Ecto neural progenitor cell (in vitro differentiated cells): Measurements from ENCODE around the gene NPEPPS.
A peak's percentile ranks its signal among the peaks of the same experiment; 100 is the strongest.
"Not testable (repeated sequence)": the region's sequence is repeated elsewhere in the genome, so short reads cannot be mapped to it uniquely, and the experiment has no call there.

Source experiments
- DNase-seq: peaks from one replicate; pipeline ENCODE4 v3.0.0-alpha.2; 2018; ENCODE audit warnings: low spot score

Gene NPEPPS, protein sequence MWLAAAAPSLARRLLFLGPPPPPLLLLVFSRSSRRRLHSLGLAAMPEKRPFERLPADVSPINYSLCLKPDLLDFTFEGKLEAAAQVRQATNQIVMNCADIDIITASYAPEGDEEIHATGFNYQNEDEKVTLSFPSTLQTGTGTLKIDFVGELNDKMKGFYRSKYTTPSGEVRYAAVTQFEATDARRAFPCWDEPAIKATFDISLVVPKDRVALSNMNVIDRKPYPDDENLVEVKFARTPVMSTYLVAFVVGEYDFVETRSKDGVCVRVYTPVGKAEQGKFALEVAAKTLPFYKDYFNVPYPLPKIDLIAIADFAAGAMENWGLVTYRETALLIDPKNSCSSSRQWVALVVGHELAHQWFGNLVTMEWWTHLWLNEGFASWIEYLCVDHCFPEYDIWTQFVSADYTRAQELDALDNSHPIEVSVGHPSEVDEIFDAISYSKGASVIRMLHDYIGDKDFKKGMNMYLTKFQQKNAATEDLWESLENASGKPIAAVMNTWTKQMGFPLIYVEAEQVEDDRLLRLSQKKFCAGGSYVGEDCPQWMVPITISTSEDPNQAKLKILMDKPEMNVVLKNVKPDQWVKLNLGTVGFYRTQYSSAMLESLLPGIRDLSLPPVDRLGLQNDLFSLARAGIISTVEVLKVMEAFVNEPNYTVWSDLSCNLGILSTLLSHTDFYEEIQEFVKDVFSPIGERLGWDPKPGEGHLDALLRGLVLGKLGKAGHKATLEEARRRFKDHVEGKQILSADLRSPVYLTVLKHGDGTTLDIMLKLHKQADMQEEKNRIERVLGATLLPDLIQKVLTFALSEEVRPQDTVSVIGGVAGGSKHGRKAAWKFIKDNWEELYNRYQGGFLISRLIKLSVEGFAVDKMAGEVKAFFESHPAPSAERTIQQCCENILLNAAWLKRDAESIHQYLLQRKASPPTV

DNA sequence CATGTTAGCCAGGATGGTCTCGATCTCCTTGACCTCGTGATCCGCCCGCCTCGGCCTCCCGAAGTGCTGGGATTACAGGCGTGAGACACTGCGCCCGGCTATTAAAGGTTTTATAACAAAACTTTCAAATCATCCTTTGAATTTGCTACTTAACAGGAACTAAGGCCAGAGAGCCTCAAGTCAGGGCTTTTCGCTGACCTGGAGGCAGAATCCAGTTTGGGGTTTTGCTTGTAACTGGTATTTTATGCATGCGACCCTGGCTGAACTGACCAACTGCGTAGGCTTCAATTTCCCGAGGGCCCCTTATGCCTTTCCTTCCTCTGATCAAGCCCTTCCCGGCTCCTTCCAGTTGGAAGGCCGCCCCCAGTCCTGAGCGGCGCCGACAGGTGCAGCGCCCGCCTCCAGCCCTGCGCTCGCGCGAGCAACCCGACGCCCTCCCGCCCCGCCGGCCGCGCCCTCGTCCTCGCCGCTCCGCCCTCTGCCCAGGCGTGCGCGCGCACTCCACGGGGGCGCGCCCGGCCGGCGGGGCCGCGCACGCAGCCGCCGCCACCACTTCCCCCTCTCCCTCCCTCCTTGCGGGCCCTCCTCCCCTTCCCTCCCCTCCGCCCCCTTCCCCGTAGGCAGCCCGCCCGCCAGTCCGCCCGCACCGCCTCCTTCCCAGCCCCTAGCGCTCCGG, at the start of gene NPEPPS:
NPEPPS (plus strand) TSS at position 552 of the 676 bp plus-strand sequence. CDS start 193 bp downstream, outside the sequence.
- peak; percentile 95 for DNase-seq

DNA sequence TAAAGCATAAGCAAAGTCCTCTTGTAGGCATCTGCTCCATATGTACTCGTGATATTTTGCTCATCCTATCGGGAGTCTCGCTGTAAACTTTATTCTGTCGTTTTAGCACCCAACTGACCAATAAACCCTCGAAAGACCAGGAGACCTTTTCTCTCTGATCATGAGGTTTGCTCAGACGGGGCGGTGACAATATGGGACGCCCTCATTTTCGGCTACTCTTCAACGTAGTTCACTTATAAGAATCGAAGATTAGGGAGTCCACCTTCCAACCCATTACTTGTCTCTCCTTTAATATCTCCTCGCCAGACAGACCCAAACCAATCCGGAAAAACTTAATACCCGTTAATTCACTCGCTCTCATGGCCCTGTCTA, 39.1 kb upstream of the NPEPPS start:
- DNase-seq = not testable (repeated sequence)

DNA sequence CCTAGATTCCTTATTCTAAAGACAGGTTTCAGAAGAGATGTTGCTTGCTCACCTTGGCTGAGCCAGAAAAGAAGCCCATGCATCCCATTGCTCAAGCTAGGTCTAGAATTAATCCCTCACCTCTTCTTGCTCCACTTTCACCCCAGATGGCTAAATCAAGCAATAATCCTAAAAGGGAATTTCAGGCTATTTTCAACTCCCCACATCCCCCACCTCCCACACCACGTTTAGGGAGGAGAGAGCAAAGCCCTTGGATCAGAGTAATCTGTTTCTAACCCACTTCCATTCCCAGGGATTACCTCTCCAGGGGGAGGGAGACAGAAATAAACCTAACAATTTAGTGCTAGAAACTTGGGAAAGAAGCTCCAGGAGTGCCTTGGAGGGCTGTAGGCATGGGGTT, 31.8 kb upstream of the NPEPPS start:
- not testable (repeated sequence) for DNase-seq

DNA sequence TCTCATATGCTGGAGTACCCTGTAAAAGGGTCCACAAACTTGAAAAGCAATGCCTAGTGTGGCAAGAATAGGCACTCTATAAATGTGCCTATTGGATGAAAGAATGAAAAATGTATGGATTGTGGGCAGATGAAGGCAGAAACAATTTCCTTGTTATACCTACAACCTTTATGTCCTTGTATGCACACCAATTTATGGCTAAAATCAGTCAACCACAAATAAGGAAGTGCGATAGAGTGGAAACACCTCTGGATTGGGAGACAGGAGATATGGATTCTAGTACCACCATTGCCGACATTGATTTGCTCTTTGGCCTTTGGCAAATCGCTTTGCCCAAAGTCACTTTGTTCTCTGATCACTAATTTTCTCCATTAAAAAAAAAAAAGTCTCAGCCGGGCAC, 31.4 kb upstream of the NPEPPS start:
- DNase-seq = not testable (repeated sequence)

DNA sequence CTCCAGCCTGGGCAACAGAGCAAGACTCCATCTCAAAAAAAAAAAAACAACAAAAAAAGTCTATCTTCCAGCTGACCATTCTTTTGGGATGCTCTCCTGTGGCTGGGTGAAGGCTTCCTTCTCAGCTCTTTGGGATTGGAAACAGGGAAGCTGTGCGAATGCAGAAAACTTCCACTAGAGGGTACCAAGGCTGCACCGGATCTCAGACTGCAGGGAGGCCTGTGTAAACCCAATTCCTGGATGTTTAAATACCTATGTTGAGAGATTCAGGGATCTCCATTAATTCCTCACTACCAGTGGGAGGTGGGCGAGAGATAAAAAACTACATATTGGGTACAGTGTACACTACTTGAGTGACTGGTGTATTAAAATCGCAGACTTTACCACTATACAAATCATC, 30.3 kb upstream of the NPEPPS start:
- DNase-seq = not testable (repeated sequence)

DNA sequence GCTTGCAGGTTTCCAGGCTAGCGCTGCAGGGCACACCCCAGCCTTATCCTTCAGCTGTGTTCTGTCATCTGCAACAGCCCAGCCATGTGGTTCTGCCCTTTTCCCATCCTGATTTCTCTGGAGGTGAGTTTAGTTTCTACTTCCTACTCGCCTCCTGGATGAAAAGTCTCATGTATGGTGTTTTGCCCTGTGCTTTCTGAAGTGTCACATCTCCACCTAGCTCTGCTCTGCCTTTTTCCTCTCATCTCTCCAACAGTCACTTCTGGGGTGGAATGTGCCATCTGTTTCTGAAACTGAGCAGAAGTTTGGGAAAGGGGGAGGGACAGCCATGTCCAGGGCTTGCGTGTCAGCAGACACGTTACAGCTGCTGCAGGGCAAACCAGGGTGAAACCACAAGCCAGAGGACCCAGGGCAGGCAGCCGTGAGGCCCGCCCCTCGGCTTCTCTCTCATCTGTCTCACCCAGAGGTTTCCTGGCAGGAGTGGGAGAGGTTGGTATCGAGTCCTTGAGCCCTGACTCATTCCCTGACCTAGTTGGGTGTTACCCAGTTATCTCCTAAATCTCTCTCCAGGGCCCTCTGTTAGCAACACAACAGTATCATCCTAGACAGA, 28.7 kb upstream of the NPEPPS start:
- not testable (repeated sequence) for DNase-seq

DNA sequence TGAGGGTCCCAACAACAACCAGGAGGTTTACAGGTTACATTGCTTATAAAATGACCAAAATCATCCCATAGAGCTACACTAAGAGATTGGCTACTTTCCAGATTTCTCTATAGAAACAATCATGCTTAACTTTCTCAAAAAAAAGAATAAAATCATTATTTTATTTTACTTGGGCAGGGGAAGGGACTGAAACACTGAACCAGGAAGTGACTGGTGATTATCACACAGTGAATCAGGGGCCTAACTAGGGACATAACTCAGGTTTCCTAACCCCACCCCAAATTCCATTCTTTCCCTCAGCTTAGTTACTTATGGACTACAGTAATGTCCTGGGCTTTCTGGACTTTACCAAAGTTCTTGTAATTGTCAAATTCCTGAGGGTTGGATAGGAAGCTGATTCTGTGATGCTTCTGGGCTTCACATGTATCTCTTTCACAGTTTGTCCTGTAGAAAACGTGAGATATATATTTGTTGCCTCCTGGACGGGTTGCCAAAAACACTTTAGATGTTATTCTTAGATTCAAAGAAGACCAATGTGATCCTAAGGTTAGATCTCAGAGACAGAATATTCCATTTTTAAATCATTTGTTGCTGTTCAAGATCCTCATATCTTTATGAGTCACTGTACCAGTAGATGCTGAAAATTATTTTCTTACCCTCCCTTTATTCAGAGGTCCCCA, 28.0 kb upstream of the NPEPPS start:
- not testable (repeated sequence) for DNase-seq

DNA sequence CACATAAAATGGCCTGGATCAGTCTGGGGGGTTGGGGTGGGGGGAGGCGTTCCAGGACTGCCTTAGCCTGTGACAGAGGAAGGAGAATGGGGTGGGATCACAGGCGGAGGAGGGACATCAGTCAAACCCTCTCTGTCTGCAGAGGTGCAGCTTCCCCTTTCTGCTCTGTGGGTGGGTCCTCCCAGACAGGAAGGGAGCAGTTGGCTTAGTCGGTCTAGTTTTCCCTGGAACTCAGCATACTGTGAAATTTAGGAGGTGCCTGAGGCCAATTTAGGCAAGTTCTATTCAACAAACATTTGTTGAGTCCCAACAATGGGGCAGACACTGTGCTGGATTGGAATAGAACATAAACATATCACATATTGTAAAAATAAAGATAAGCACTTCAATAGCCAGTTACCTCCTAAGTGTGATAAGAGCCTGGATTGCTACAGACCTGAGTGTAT, 19.2 kb upstream of the NPEPPS start:
- DNase-seq = not testable (repeated sequence)

DNA sequence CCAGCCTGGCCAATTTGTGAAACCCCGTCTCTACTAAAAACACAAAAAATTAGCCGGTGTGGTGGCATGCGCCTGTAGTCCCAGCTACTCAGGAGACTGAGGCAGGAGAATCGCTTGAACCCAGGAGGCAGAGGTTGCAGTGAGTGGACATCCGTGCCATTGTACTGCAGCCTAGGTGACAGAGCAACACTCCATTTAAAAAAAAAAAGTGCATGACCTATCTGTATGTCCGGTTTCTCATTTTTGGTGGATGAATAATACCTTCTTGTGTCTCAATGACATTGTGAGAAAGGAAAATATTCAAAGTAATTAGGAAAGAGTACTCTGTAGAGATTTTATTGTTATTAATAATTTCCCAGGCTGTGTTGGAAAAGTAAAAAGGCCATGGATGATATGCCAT, 17.6 kb upstream of the NPEPPS start:
- DNase-seq = not testable (repeated sequence)

DNA sequence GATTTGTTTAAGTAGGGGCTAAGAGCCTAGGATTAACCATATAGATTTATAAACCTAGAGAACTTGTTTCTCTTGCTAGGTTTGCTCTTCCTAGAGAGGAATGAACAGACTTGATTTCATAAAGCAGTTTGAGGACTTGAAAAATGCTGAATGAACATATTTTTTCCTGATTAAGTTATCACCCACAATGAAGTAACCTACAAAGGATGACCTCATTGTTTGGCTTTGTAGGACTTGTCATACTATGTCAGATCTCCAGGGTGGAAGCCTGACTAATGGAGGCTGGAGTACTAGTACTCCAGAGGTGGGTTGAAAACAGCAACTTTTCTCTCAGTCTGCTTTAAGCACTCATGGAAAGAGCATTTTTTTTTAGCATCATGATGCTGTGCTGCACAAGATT, 12.0 kb upstream of the NPEPPS start:
- DNase-seq = not testable (repeated sequence)

DNA sequence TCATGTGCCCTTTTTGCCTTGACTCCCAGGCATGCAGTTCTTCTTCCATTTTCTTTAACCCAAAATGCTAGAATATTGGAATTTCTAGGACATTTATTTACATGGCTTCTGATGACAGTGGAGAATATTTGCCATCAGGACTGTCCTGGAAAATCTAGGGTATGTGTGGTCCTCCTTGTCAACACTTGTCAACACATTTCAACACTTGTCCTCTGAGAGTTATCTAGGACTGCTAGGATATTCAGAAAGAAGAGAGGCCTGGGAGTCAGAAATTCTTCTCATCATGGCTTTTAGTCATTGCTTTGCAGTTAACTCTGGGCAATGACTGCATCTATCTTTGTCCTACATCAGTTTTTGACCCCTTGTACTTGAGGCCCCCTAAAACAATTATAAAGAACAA, 11.5 kb upstream of the NPEPPS start:
- DNase-seq = not testable (repeated sequence)

DNA sequence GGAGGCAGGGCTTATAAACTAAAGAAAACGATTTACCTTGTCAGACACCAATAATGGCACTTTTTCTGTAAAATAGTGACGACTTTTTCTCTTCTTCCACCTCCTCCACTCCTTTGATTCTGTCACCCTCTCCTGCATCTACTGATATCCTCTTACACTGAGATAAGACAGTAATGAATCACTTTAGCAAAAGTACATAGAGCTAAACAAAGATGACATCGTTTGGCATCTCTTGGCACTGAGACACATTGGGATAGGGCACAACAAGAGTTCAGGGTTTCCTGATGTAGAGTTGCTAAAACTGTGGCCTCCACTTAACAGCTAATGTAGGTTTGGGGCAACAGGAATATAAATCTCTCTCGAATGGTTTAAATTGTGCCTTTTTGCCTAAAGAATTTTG, 10.6 kb upstream of the NPEPPS start:
- not testable (repeated sequence) for DNase-seq

DNA sequence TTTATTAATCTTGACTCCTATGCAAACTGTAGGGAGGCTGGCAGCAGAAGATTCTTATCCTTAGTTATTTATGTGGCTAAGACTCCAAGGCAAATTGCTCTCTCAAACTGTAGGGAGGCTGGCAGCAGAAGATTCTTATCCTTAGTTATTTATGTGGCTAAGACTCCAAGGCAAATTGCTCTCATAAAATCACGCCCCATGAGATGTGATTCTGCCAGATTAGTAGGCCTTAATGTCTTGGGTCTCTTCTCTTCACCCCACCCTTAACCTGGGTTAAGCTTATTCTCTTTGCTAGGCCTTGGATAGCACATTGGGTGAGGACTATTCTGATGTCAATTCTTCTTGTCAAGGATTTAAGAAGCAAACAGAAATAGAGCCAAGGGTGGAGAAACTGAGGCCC, 9.5 kb upstream of the NPEPPS start:
- not testable (repeated sequence) for DNase-seq

DNA sequence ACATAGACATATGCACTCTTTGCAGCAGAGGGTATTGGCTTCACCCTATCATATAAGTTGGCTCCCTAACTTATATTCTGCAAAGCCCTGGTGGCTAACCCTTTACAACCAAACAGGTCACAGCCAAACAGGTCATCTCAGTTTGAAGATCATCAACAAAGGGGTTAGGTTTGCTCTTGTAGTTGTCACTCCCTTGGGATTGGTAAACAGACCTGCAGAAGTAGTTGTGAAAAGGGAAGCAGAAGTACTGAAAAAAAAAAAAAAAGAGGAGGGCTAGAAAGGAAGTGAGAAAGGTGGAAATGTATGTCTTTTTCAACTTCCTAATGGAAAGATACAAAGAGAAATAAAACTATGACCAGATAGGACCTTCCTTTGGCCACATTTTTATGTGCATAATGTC, 8.6 kb upstream of the NPEPPS start:
- DNase-seq = not testable (repeated sequence)

DNA sequence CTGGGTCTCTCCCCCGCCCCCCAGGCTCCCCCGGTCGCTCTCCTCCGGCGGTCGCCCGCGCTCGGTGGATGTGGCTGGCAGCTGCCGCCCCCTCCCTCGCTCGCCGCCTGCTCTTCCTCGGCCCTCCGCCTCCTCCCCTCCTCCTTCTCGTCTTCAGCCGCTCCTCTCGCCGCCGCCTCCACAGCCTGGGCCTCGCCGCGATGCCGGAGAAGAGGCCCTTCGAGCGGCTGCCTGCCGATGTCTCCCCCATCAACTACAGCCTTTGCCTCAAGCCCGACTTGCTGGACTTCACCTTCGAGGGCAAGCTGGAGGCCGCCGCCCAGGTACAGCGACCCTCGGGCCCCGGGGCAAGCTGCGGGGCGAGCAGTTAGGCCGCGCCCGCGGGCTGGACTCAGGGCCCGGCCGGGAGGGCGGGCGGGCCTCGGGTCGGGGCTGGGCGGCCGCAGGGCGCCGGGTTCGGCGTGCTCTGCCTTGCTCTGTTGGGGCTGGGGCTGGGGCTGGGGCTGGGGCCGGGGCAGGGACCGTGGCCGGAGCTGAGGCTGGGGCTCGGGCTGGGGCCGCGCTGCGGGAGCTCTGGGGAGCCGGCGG, 419 bp downstream of the NPEPPS start:
- DNase-seq = peak; percentile 76

DNA sequence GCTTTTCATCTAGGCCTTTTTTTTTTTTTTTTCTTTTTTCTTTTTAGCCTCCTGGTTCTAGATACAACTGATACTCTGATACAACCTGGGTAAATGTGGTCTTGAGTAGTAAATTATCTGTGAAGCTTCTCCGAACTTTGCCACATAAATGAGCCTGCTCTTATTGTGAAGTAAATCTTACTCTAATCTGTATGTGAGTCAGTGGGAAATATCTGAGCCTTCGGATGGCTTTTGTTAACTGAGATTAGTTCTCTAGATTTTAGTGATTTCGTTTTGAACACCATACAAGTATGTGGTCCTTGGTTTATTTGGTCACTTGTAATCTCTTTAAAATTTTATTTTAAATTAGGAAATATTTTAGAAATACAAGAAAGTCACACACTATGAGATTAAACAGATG, 8.2 kb downstream of the NPEPPS start:
- DNase-seq = not testable (repeated sequence)

DNA sequence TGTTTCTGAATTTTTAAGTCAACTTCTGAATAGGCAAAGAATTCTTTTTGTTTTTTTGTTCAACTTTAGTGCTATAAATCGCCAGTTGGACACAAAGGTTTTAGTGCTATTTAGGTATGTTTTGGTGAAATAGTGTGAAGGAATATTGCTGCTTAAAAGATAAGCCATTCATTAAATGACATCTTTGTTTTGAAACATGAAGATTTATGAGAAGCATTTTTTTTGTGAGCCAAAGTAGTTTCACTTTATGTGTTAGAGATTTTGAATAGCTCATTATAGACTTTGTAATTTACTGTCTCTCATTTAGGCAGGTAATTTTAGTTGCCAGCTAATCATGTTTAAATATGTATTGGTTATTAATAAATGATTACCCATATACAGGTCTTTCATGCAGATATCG, 10.8 kb downstream of the NPEPPS start:
- not testable (repeated sequence) for DNase-seq

DNA sequence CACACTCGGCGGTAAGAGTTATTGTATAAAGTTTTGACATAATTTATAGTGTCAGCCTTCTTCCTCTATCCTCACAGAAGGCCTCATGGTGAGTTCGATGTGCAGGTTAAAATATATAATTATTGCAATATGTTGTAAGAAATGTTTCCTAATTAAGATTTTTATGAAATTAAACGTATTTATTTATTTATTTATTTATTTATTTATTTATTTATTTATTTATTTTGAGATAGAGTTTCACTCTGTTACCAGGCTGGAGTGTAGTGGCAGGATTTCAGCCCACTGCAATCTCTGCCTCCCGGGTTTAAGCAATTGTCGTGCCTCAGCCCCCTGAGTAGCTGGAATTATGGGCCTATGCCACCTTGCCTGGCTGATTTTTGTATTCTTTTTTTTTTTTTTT, 13.4 kb downstream of the NPEPPS start:
- DNase-seq = not testable (repeated sequence)

DNA sequence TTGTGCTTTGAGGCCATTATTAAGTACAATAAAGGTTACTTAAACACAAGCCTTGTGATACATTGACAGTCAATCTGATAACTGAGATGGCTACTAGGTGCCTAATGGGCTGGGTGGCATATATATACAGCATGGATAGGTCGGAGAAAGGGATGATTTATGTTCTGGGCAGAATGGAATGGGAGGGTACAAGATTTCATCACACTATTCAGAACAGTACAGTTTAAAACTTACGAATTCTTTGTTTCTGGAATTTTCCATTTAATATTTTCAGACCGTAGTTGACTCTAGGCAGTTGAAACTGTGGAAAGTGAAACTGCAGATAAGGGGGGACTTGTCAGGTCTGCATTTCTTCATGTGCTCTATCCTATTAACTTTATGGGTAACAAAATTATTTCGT, 23.8 kb downstream of the NPEPPS start:
- DNase-seq = not testable (repeated sequence)

DNA sequence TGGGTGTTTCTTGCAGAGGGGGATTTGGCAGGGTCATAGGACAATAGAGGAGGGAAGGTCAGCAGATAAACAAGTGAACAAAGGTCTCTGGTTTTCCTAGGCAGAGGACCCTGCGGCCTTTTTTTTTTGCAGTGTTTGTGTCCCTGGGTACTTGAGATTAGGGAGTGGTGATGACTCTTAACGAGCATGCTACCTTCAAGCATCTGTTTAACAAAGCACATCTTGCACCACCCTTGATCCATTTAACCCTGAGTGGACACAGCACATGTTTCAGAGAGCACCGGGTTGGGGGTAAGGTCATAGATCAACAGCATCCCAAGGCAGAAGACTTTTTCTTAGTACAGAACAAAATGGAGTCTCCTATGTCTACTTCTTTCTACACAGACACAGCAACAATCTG, 25.2 kb downstream of the NPEPPS start:
- DNase-seq = not testable (repeated sequence)
